ENCODE measurements around the gene DCT.

The DCT gene

GRCh38 chr13:94454334-94454733 is 25.1 kb downstream of the DCT start:
- TF ChIP-seq FOXM1 (IDR thresholded peaks at IDR 0.05; ENCODE audit: borderline replicate concordance, low read depth) (no peak), CEBPB (IDR thresholded peaks at IDR 0.05) (no peak), EP300 (IDR thresholded peaks at IDR 0.05; ENCODE audit: borderline replicate concordance) (no peak), TEAD4 (IDR thresholded peaks at IDR 0.05) (no peak), NFIC (IDR thresholded peaks at IDR 0.05) (no peak), ZBTB7A (IDR thresholded peaks at IDR 0.05; ENCODE audit: low read depth) (no peak), CREB1 (IDR thresholded peaks at IDR 0.05; ENCODE audit: low read depth) (no peak), REST (IDR thresholded peaks at IDR 0.05; ENCODE audit: low read depth) (no peak), RAD21 (IDR thresholded peaks at IDR 0.05; ENCODE audit: low read depth) (no peak), MAX (IDR thresholded peaks at IDR 0.05) (no peak), YY1 (IDR thresholded peaks at IDR 0.05; ENCODE audit: low read depth) (no peak), EGR1 (IDR thresholded peaks at IDR 0.05) (no peak), TCF12 (IDR thresholded peaks at IDR 0.05; ENCODE audit: low read depth) (no peak), TAF1 (IDR thresholded peaks at IDR 0.05; ENCODE audit: low read depth) (no peak), USF1 (IDR thresholded peaks at IDR 0.05) (no peak)

- TF ChIP-seq NFIC (IDR thresholded peaks at IDR 0.05) (no peak), YY1 (IDR thresholded peaks at IDR 0.05; ENCODE audit: low read depth) (no peak), FOXM1 (IDR thresholded peaks at IDR 0.05; ENCODE audit: borderline replicate concordance, low read depth) (no peak)
These were observed 34.7 kb downstream of the DCT start for GRCh38 chr13:94444826-94445225.

- TF ChIP-seq USF1 (IDR thresholded peaks at IDR 0.05) (no peak), RAD21 (IDR thresholded peaks at IDR 0.05; ENCODE audit: low read depth) (peak; percentile 76)
These were observed 43.8 kb downstream of the DCT start for GRCh38 chr13:94435604-94436226.

GRCh38 chr13:94433055-94433961 is 46.2 kb downstream of the DCT start:
- TF ChIP-seq TCF12 (IDR thresholded peaks at IDR 0.05; ENCODE audit: low read depth) = no peak
- TF ChIP-seq RAD21 (IDR thresholded peaks at IDR 0.05; ENCODE audit: low read depth) = no peak
- TF ChIP-seq CREB1 (IDR thresholded peaks at IDR 0.05; ENCODE audit: low read depth) = no peak
- no peak for TF ChIP-seq USF1 (IDR thresholded peaks at IDR 0.05)
- TF ChIP-seq EGR1 (IDR thresholded peaks at IDR 0.05) = no peak
- 0 out of 2 replicates have a peak, but pooled peaks have one; percentile 2 for TF ChIP-seq CEBPB (IDR thresholded peaks at IDR 0.05)
- TF ChIP-seq NFIC (IDR thresholded peaks at IDR 0.05) = no peak

- no peak for TF ChIP-seq FOXM1 (IDR thresholded peaks at IDR 0.05; ENCODE audit: borderline replicate concordance, low read depth)
- no peak for TF ChIP-seq TAF1 (IDR thresholded peaks at IDR 0.05; ENCODE audit: low read depth)
- TF ChIP-seq YY1 (IDR thresholded peaks at IDR 0.05; ENCODE audit: low read depth) = no peak
- no peak for TF ChIP-seq EP300 (IDR thresholded peaks at IDR 0.05; ENCODE audit: borderline replicate concordance)
- no peak for TF ChIP-seq TCF12 (IDR thresholded peaks at IDR 0.05; ENCODE audit: low read depth)
- TF ChIP-seq USF1 (IDR thresholded peaks at IDR 0.05) = no peak
- no peak for TF ChIP-seq TEAD4 (IDR thresholded peaks at IDR 0.05)
- no peak for TF ChIP-seq CEBPB (IDR thresholded peaks at IDR 0.05)
These were observed 47.5 kb downstream of the DCT start for GRCh38 chr13:94431987-94432386.

GRCh38 chr13:94431574-94431973 is 47.9 kb downstream of the DCT start:
- TF ChIP-seq CREB1 (IDR thresholded peaks at IDR 0.05; ENCODE audit: low read depth) (no peak), REST (IDR thresholded peaks at IDR 0.05; ENCODE audit: low read depth) (no peak), TEAD4 (IDR thresholded peaks at IDR 0.05) (no peak), TAF1 (IDR thresholded peaks at IDR 0.05; ENCODE audit: low read depth) (no peak), TCF12 (IDR thresholded peaks at IDR 0.05; ENCODE audit: low read depth) (no peak), USF1 (IDR thresholded peaks at IDR 0.05) (no peak), RAD21 (IDR thresholded peaks at IDR 0.05; ENCODE audit: low read depth) (no peak), FOXM1 (IDR thresholded peaks at IDR 0.05; ENCODE audit: borderline replicate concordance, low read depth) (no peak), ZBTB7A (IDR thresholded peaks at IDR 0.05; ENCODE audit: low read depth) (no peak), NFIC (IDR thresholded peaks at IDR 0.05) (no peak)

All from Ishikawa (cell line).